LNCAP (cell line): ENCODE data around the gene CHD6.

Experiments
- TF ChIP-seq, protein P1 (sequence below): fragments of 450-650 bp; IDR thresholded peaks from 2 replicates; pipeline ENCODE4 v1.5.1; 2017; ENCODE audit warnings: mild to moderate bottlenecking

The CHD6 gene, protein sequence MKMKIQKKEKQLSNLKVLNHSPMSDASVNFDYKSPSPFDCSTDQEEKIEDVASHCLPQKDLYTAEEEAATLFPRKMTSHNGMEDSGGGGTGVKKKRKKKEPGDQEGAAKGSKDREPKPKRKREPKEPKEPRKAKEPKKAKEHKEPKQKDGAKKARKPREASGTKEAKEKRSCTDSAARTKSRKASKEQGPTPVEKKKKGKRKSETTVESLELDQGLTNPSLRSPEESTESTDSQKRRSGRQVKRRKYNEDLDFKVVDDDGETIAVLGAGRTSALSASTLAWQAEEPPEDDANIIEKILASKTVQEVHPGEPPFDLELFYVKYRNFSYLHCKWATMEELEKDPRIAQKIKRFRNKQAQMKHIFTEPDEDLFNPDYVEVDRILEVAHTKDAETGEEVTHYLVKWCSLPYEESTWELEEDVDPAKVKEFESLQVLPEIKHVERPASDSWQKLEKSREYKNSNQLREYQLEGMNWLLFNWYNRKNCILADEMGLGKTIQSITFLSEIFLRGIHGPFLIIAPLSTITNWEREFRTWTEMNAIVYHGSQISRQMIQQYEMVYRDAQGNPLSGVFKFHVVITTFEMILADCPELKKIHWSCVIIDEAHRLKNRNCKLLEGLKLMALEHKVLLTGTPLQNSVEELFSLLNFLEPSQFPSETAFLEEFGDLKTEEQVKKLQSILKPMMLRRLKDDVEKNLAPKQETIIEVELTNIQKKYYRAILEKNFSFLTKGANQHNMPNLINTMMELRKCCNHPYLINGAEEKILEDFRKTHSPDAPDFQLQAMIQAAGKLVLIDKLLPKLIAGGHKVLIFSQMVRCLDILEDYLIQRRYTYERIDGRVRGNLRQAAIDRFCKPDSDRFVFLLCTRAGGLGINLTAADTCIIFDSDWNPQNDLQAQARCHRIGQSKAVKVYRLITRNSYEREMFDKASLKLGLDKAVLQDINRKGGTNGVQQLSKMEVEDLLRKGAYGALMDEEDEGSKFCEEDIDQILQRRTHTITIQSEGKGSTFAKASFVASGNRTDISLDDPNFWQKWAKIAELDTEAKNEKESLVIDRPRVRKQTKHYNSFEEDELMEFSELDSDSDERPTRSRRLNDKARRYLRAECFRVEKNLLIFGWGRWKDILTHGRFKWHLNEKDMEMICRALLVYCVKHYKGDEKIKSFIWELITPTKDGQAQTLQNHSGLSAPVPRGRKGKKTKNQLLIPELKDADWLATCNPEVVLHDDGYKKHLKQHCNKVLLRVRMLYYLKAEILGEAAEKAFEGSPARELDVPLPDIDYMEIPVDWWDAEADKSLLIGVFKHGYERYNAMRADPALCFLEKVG (N-terminal part only)

DNA sequence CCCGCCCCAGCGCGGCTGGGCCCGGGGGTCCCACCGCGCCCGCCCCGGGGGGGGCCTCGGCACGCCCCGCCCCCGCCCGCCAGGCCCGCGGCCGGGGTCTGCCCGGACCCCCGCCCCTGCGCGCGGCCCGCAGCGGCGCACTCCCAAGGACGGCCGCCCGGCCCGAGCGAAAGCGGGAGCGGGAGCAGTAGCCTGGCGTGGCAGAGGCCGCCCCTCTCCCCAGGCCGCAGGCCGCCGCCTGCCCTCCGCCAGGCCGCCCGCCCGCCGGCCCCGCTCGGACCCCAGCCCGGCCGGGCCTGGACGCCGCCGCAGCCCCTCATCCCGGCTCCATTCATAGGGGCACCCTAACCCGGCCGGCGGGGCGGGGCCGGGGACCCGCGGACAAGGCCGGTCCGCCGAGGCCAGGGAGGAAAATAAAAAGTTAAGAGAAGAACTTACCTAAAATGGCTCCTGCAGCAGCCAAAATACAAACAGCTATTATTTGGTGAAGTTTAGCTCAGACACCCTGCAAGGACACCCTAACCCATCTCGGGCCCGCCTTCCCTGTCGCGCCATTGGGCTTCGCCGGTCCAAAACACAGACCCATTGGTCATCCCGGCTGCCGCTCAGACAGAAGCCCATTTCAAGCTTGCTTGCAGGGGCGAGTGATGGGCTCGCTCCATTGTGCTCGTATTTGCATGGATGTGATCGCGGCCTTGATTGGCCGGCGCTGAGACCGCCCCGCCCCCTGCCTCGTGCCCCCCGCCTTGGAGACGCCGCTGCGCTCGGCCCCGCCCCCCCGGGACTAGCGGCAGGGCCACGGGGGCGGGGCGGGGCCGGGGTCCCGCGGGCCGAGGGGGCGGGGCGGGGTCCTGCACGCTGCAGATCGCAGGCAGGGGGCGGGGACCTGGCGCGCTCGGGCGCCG, at the start of gene CHD6:
TSS of gene CHD6 (minus strand) at position 476 of the 905 bp plus-strand sequence. CDS start 67,040 bp downstream, outside the sequence.
- TF ChIP-seq, protein P1, sequence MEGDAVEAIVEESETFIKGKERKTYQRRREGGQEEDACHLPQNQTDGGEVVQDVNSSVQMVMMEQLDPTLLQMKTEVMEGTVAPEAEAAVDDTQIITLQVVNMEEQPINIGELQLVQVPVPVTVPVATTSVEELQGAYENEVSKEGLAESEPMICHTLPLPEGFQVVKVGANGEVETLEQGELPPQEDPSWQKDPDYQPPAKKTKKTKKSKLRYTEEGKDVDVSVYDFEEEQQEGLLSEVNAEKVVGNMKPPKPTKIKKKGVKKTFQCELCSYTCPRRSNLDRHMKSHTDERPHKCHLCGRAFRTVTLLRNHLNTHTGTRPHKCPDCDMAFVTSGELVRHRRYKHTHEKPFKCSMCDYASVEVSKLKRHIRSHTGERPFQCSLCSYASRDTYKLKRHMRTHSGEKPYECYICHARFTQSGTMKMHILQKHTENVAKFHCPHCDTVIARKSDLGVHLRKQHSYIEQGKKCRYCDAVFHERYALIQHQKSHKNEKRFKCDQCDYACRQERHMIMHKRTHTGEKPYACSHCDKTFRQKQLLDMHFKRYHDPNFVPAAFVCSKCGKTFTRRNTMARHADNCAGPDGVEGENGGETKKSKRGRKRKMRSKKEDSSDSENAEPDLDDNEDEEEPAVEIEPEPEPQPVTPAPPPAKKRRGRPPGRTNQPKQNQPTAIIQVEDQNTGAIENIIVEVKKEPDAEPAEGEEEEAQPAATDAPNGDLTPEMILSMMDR = no peak

DNA sequence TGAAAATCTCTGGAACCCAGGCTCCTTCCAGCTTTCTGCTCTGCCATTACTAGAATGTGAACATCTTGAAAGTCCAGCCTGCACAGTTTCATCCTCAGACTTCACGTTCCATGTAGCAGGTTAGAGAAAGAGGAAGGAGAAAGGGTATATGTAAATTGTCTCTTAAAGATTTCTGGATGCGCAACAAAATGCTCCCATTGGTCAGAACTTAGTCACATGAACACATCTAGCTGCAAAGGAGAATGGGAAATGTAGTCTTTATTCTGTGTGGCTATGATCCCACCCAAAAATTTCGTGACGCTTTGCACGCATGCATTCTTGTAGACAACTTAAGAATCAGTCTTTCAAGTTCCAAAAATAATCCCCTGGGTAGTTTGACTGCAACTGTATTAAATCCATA, 46.4 kb upstream of the CHD6 start:
- TF ChIP-seq, protein P1 = no peak

DNA sequence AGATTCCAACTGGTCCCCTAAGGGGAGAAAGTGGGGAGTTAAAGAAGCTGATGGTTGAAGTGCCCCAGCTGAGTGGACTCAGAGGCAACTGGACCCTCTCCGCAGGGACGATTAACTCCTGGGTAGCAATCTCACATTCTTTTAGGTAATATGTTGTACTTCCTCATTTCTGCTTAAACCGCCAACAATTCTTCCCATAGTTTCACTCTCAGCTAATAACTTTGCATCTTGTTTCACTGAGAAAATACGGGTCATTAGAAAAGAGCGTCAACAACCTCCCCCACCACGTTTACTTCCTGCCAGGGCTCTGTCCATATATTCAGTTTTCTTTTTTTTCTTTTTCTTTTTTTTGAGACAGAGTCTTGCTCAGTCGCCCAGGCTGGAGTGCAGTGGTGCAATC, 39.5 kb upstream of the CHD6 start:
- TF ChIP-seq, protein P1 = no peak

DNA sequence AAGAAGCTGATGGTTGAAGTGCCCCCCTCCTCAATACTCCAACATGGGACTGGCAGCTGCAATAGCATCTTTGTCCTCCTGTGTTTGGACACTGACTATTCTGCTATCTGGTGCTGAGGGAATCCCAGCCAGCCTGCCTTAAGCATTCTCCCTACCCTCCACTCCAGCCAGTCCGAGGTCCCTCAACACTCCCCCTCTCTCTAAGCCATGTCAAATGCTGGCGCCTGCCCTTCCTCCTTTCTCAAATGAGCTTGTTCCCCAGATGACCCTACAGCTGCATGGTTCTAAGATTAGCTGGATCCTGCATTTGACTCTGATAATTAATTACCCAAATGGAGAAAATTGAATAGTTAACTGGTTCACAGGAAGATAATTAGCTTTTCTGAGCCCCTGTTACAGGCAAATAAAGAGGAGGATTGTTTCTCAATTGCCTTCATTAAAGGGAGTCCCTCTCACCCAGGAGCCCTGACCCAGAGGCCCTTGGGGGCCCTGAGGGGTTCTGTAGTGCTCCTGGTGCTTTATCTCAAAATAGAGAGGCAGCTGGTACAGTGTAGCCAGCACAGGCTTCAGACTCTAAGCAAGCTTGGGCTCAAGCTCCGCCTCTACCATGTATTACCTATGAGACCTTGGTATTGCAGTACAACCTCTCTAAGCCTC, 37.9 kb upstream of the CHD6 start:
- TF ChIP-seq, protein P1 = no peak

DNA sequence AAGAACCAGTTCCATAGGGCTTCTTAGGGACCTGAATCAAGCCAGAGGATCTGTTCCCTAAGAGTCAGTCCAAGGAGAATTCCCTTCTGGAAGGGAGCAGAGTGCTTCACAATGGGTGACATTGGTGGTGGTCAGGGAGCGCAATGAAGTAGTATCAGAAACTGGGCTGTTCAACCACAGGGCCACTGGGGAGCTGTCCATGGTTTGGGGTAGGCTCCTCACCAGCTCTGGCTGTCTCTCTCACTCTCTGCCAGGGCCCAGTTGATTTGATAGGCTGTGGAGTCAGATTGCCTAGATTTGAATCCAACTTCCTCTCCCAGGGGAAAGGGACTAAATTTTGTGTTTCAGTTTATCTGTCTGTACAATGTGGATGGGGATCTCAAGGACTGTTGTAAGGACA, 36.7 kb upstream of the CHD6 start:
- TF ChIP-seq, protein P1 = no peak

DNA sequence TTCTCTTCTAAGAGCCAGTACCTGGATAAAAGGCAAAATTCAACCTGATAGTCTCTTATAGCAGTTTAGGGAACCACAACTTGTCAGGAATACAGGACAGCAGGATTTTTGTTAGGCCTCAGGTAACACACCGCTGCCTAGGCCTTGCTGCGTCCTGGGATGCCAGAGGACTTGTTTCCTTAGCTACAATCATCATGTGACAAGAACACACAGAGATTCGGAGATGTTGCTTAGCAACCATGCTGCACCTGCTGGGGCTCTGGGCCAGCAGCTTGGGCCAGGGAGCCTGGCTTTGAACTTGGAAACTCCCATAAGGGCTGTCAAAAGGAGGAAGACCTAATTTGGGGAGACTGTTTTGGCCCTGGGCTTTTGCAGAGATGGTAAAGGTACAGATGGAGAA, 36.1 kb upstream of the CHD6 start:
- TF ChIP-seq, protein P1 = no peak
